ENCODE measurements around the gene PTPRE.

PTPRE gene

GRCh38 chr10:127877699-127878098, 29.2 kb upstream of the PTPRE start:
- Mint-ChIP-seq H3K4me3 (no peak overlapping the region), H3K27ac (no peak overlapping the region), H3K27me3 (peaks cover 7% of the 10 kb centered on the region), H3K9me3 (no peaks in the 10 kb centered on the region), H3K4me1 (peaks cover 8% of the 10 kb centered on the region)
- ATAC-seq (no peak), DNase-seq (no peak)

GRCh38 chr10:127878475-127879055, 28.3 kb upstream of the PTPRE start:
- no peak for DNase-seq
- peaks cover 7% of the 10 kb centered on the region for H3K27me3 Mint-ChIP-seq
- no peak overlapping the region for H3K4me3 Mint-ChIP-seq
- H3K27ac Mint-ChIP-seq, result no peak overlapping the region
- H3K4me1 Mint-ChIP-seq, result peaks cover 8% of the 10 kb centered on the region
- no peaks in the 10 kb centered on the region for H3K9me3 Mint-ChIP-seq
- no peak for ATAC-seq

- peaks cover 8% of the 10 kb centered on the region for H3K4me1 Mint-ChIP-seq
- no peak overlapping the region for H3K27ac Mint-ChIP-seq
- H3K9me3 Mint-ChIP-seq, result no peaks in the 10 kb centered on the region
- peak; percentile 19 for ATAC-seq
- no peak for DNase-seq
- H3K27me3 Mint-ChIP-seq, result peaks cover 7% of the 10 kb centered on the region
- no peak overlapping the region for H3K4me3 Mint-ChIP-seq
Observed at GRCh38 chr10:127880557-127880956, 26.3 kb upstream of the PTPRE start.

GRCh38 chr10:127881262-127881661, 25.6 kb upstream of the PTPRE start:
- Mint-ChIP-seq H3K4me1 (peaks cover 8% of the 10 kb centered on the region), H3K4me3 (no peak overlapping the region), H3K27ac (no peak overlapping the region), H3K27me3 (peaks cover 7% of the 10 kb centered on the region), H3K9me3 (no peaks in the 10 kb centered on the region)
- no peak for ATAC-seq
- DNase-seq, result no peak

- Mint-ChIP-seq H3K27ac (peak overlapping the region in 1 of 2 donors; percentile 68), H3K4me1 (peaks cover 8% of the 10 kb centered on the region), H3K9me3 (no peaks in the 10 kb centered on the region), H3K27me3 (peaks cover 3% of the 10 kb centered on the region), H3K4me3 (no peak overlapping the region)
- DNase-seq, result no peak
- no peak for ATAC-seq
Observed at GRCh38 chr10:127882391-127882790, 24.5 kb upstream of the PTPRE start.

- Mint-ChIP-seq H3K4me3 (no peak overlapping the region), H3K27ac (no peak overlapping the region), H3K27me3 (peaks cover 5% of the 10 kb centered on the region), H3K4me1 (peaks cover 8% of the 10 kb centered on the region), H3K9me3 (no peaks in the 10 kb centered on the region)
- ATAC-seq, result no peak
- no peak for DNase-seq
Observed at GRCh38 chr10:127882801-127883459, 24.0 kb upstream of the PTPRE start.

- Mint-ChIP-seq H3K4me1 (peaks cover 8% of the 10 kb centered on the region), H3K27ac (no peak overlapping the region), H3K9me3 (no peaks in the 10 kb centered on the region), H3K4me3 (no peak overlapping the region), H3K27me3 (peaks cover 11% of the 10 kb centered on the region)
- DNase-seq (no peak), ATAC-seq (no peak)
Observed at GRCh38 chr10:127883516-127883915, 23.4 kb upstream of the PTPRE start.

GRCh38 chr10:127884501-127884900, 22.4 kb upstream of the PTPRE start:
- Mint-ChIP-seq H3K4me1 (peaks cover 8% of the 10 kb centered on the region), H3K27ac (no peak overlapping the region), H3K9me3 (no peaks in the 10 kb centered on the region), H3K4me3 (no peak overlapping the region), H3K27me3 (peaks cover 13% of the 10 kb centered on the region)
- DNase-seq (no peak), ATAC-seq (no peak)

GRCh38 chr10:127886371-127887051, 20.4 kb upstream of the PTPRE start:
- H3K4me1 Mint-ChIP-seq, result no peaks in the 10 kb centered on the region
- no peaks in the 10 kb centered on the region for H3K9me3 Mint-ChIP-seq
- no peak overlapping the region for H3K4me3 Mint-ChIP-seq
- no peak overlapping the region for H3K27ac Mint-ChIP-seq
- DNase-seq (no peak), ATAC-seq (no peak)
- H3K27me3 Mint-ChIP-seq, result peaks cover 13% of the 10 kb centered on the region

- Mint-ChIP-seq H3K27ac (no peak overlapping the region), H3K4me1 (no peaks in the 10 kb centered on the region), H3K27me3 (peaks cover 17% of the 10 kb centered on the region), H3K9me3 (no peaks in the 10 kb centered on the region), H3K4me3 (no peak overlapping the region)
- no peak for ATAC-seq
- no peak for DNase-seq
Observed at GRCh38 chr10:127887541-127888415, 19.1 kb upstream of the PTPRE start.

GRCh38 chr10:127888521-127889312, 18.2 kb upstream of the PTPRE start:
- no peaks in the 10 kb centered on the region for H3K4me1 Mint-ChIP-seq

GRCh38 chr10:127889605-127890195, 17.2 kb upstream of the PTPRE start:
- H3K27ac Mint-ChIP-seq, result no peak overlapping the region
- H3K9me3 Mint-ChIP-seq, result no peaks in the 10 kb centered on the region
- ATAC-seq, result no peak
- no peak overlapping the region for H3K4me3 Mint-ChIP-seq
- H3K4me1 Mint-ChIP-seq, result peaks cover 2% of the 10 kb centered on the region
- DNase-seq, result no peak
- H3K27me3 Mint-ChIP-seq, result peaks cover 34% of the 10 kb centered on the region

More at GRCh38 chr10:127888521-127889312, 18.2 kb upstream of the PTPRE start:
- Mint-ChIP-seq H3K9me3 (no peaks in the 10 kb centered on the region), H3K4me3 (no peak overlapping the region), H3K27ac (no peak overlapping the region), H3K27me3 (peaks cover 27% of the 10 kb centered on the region)
- ATAC-seq (no peak), DNase-seq (no peak)

GRCh38 chr10:127890216-127890615, 16.7 kb upstream of the PTPRE start:
- DNase-seq (no peak), ATAC-seq (no peak)
- Mint-ChIP-seq H3K4me1 (peaks cover 7% of the 10 kb centered on the region), H3K27ac (no peak overlapping the region), H3K9me3 (no peaks in the 10 kb centered on the region), H3K27me3 (peaks cover 38% of the 10 kb centered on the region), H3K4me3 (no peak overlapping the region)

GRCh38 chr10:127890832-127891334, 16.0 kb upstream of the PTPRE start:
- no peak overlapping the region for H3K4me3 Mint-ChIP-seq
- H3K27me3 Mint-ChIP-seq, result peaks cover 38% of the 10 kb centered on the region
- H3K4me1 Mint-ChIP-seq, result peaks cover 9% of the 10 kb centered on the region
- no peak for DNase-seq
- ATAC-seq, result no peak
- H3K9me3 Mint-ChIP-seq, result no peaks in the 10 kb centered on the region
- H3K27ac Mint-ChIP-seq, result no peak overlapping the region

Data from stimulated activated naive CD8-positive, alpha-beta T cell treated with anti-CD3 and anti-CD28 coated beads, Interleukin-15, amount 100 ng/mL, for 72 hours (primary cell).